GM21529 (cell line): Measurements from ENCODE around the gene CTXN3.
"Not testable (repeated sequence)": the region's sequence is repeated elsewhere in the genome, so short reads cannot be mapped to it uniquely, and the experiment has no call there.

ENCODE experiments used
- ATAC-seq: cut with Tn5 transposase; IDR thresholded peaks from one replicate; pipeline ENCODE4 v1.9.1; 2021; ENCODE audit not compliant: unreplicated experiment

Gene CTXN3

GRCh38 chr5:127650022-127650421, 1.1 kb downstream of the CTXN3 start:
- no peak for ATAC-seq

- no peak for ATAC-seq
Observed at GRCh38 chr5:127650649-127651048, 1.8 kb downstream of the CTXN3 start.

- ATAC-seq: peak; percentile 68
Observed at GRCh38 chr5:127652952-127653611, 4.2 kb downstream of the CTXN3 start.

- ATAC-seq: no peak
Observed at GRCh38 chr5:127656825-127657224, 7.9 kb downstream of the CTXN3 start.

DNA sequence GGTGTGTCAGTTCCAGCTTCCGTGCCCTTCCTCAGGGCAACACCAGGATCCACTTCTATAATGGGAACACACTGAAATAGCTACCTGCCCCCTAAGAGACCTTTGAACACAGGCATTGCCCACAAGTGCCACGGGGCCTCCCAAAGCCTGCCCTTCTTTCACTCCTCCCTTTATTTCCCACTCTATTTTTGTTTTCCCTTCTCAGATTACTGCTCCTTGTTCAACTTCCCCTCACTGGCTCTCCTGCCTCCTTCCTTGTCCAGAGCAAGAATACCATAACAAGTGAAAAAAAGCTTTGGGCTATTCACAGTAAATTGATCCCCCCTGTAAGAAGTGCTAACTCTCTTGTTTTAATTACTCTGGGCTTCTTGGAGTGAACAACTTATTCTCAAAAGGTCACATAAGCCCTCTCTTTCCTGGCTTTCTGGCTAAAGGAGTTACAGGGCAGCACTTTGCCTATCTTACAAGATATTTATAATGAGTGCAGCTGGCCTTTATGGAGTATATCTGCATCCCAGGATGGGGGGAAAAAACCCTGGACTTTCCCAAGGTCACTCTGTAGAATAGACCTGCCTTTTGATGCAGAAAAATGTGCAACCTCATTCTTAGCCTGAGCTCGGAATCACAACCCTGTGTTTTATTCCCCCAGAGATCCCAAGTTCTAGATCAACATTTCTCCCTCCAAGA, 11.3 kb downstream of the CTXN3 start:
- no peak for ATAC-seq

DNA sequence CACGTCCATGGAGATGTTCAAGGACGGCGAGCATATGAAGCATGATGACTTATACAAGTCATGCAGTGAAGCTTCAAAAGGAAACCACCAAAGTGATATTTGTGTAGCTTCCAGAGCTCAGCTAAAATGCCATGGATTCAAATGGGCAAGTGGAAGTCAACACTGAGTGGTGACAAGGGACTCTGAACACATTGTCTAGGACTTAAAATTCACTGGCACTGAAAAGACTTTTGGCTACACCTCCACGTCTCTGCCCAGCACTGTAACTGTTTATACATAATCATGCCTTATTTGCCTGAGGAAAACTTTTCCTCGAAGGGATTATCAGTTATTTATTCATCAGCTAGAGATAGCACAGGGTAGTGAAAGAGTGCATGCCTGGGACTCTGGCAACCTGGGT, 15.2 kb downstream of the CTXN3 start:
- ATAC-seq: no peak

DNA sequence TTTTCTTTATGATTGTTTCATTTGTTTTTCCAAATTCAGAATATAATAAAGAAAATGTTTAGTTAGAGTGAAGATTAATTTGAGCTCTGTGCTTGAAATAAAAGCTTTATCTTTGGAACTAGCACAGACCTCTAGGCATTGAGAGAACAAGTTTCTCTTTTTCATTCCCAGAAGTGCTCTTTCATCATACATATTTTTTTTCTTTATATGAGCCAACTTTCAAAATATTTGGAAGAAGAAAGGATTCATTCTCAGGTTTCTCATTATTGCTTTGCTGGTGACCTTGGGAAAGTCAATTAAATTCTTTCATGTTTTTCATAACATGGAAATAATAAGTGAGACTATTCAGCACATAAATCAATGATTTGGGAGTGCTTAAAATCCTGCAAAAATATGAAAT, 16.8 kb downstream of the CTXN3 start:
- no peak for ATAC-seq

DNA sequence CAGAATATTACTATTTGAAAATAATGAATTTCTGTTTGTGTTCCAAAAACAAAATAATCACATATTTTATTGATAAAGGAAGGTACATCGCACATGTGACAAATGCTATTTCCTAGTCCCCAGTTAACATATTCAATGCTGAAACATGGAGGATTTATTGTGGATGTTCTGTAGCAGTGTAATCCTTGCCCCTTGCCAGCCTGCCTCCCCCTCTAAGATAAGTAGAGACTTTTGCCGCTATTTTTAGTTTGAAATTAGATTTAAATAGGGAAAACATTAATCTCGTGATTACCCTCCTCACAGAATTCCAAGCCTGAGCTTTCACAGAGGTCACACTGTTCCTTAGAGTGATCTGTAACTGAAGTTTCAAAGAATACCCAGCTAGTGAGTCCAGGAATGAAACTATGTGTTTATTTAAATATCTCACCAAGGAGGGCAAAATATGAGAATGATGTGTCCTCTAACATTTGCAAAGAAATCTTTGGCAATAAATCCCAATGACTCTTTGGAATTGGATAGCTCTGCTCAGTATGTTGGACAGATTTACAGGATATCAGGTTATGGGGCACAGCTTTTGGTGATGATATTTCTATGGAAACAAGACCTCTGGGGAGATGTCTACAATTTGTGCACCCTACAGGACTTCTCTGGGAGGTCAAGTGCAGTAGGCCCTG, 17.3 kb downstream of the CTXN3 start:
- ATAC-seq: no peak

DNA sequence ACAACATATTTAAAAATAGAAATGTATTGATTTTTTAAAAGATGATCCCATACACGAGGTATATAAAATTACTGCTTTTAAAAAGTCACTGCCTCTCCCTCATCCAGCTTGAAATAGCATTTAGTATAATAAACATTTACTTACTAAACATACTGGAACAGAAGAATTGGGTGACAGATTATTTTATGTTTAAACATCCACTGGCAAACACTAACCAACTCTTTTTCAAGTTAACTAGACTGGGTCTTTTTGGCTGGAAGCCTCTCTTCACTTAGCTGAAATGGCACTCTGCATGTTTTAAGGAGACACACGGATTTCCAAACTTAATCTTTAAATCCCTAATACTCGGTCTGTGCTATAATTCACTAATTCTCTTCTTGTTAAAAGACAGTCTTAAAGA, 19.0 kb downstream of the CTXN3 start:
- no peak for ATAC-seq

DNA sequence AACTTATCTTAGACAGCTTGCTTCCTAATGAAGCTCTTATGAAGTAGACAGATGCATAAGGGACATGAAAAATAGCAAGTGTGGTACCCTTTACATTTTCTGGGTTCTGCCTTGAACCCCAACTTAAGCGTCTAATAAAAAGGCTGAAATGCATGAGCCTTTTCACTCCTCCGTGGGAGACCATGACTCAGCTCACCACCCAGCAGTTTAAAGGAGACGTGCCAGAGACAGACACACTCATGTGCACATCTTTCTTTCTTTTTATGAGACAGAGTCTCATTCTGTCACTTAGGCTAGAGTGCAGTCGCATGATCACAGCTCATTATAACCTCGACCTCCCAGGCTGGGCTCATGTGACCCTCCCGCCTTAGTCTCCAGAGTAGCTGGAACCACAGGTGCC, 22.3 kb downstream of the CTXN3 start:
- ATAC-seq: no peak

GRCh38 chr5:127673117-127673800, 24.4 kb downstream of the CTXN3 start:
- no peak for ATAC-seq

DNA sequence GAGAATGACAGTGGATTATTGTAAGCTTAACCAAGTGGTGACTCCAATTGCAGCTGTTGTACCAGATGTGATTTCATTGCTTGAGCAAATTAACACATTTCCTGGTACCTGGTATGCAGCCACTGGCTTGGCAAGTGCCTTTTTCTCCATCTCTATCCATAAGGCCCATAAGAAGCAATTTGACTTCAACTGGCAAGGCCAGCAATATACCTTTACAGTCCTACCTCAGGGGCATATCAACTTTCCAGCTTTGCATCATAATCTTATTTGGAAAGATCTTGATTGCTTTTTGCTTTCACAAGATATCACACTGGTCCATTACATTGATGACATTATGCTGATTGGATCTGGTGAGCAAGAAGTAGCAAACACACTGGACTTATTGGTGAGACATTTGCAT, 28.1 kb downstream of the CTXN3 start:
- ATAC-seq: not testable (repeated sequence)

DNA sequence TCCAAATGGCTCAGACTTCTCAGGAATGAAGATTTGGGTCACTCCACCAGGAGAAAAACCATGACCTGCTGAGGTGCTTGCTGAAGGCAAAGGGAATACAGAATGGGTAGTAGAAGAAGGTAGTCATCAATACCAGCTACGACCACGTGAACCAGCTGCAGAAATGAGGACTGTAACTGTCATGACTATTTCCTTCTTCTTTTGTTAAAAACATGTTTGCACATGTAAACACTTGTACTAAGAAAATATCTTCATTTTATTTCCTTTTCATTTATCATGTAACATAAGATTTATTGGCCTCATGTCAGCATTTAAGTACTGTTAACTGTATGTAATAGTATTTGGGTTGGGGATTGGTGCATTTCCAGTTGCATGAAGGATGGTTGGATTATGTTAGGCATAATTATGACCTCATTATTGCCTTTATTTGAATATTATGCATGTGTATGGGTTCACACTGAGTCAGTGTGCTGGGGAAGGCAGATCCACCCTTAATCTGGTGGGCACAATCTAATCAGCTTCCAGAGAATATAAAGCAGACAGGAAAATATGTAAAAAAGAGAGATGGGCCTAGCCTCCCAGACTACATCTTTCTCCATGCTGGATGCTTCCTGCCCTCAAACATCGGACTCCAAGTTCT, 30.9 kb downstream of the CTXN3 start:
- not testable (repeated sequence) for ATAC-seq

DNA sequence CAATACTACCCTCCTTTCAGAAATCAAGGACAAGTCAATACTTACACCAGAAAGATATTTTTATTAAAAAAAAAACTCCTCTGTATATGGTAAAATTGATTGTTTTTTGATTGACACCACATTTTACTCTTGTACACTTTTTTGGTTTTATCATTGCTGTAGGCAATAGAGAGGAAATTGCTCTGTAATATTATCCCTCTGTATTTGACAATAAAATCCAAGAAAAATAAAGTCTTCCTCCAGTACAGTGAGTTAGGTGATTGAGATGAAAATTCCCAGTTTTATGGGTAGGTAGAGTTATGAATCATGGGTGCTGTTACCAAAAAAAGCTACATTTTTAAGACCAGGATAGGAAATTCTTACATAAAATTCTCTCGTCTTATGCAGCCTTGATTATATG, 31.7 kb downstream of the CTXN3 start:
- no peak for ATAC-seq

GRCh38 chr5:127683008-127683407, 34.1 kb downstream of the CTXN3 start:
- ATAC-seq: no peak

DNA sequence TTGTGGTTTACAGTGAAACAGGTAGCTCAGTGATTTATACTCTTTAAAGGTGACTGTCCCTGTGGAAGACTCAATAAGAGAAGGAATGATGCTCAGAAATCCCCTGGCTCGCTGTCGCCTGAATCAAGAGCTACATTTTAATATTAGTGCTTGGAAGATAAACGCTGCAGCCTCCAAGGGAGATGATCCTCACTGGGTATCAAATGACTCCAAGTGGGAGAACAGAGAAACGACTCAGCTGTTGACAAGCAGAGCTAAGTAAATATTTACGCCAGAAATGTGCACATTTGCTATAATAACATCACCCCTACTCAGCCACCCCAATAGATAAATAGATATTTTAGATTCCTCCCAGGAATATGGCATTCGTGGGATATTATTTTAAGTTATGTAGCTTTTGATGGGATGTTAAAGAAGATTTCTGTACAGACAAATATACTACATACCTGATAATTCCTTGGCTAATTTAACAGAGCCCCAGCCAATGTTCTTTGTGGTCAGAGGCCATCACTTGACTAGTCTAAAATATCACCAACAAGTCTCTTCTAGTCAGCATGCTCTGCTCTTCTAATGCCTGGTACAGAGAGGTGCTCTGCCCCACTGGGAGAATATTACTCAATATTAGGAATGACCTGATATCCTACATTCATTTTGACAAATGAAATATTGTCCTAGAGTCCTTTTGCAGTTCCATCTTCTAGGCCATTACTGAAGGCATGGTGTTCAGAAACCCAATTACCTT, 36.0 kb downstream of the CTXN3 start:
- ATAC-seq: no peak

GRCh38 chr5:127685662-127686061, 36.8 kb downstream of the CTXN3 start:
- no peak for ATAC-seq

DNA sequence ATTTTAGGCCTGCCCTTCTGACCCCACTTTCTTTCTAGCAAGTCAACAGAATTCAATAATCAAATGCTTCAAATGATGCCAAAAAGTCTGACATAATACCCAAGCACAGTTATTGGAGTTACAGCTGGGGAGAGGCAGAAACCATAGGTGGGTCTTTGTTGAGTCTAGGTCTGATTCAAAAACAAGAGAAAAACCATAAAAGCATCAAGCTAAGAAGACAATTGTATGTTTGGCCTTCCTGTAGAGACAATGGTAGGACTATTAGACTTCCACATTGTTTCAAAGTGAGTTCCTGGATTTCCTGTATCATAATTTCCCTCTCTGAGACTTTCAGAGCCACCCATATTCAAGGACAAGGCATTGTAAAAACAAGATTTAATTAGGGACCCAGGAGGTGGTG, 37.5 kb downstream of the CTXN3 start:
- ATAC-seq: no peak

DNA sequence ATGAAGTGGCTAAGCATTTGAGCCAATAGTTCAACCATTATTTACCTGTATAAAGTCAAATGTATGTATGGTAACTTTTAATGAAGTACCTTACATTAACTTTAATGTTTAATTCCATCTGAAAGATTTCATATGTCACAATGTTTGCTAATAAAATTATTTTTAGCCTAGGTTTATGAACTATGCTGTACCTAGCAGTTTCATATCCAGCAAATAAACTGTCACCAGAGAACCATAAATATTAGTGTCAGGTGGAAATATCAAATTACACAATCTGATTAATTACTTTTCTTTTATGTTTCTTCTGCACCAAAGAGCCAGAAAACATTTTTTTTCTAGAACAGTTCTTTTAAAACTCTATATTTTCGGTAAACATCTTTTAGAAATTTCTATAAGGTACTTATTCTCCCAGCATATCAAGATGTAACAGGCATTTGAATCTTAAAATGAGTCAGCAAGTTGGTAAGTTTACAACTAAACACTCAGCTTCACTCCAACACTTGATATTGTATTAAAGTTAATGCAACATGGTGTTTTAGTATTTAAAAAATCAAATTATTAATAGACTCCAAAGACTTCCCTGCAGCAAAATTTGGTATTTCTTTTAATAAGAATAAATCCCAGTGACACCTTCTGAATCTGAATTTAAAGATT, 45.8 kb downstream of the CTXN3 start:
- no peak for ATAC-seq

GRCh38 chr5:127695346-127695745, 46.5 kb downstream of the CTXN3 start:
- ATAC-seq: no peak
